Tibial artery (tissue), 4 donors: Measurements from ENCODE around the gene CYP27A1.

Experiments
- DNase-seq, 2 donors: peaks; one replicate each; pipeline ENCODE4 v3.0.0-alpha.2; 2019
- H3K27ac ChIP-seq, 2 donors: fragments of 200-600 bp; sonication (generic) in 1 of 2; 1 replicate in 1 of 2; 2 replicates in 1 of 2; pipeline ENCODE4 v1.5.1; 2018 to 2019; ENCODE audit warnings: mild to moderate bottlenecking in 1 of 2
- H3K27me3 ChIP-seq, 2 donors: fragments of 200-600 bp; sonication (generic) in 1 of 2; one replicate each; pipeline versions ENCODE4 v1.5.1 to v1.6.0; 2016 to 2019
- H3K36me3 ChIP-seq, 3 donors: fragments of 200-600 bp; sonication (generic) in 2 of 3; one replicate each; pipeline ENCODE4 v1.5.1; 2016 to 2019; ENCODE audit warnings: mild to moderate bottlenecking in 2 of 3
- H3K4me1 ChIP-seq, 4 donors: fragments of 200-600 bp; sonication (generic) in 2 of 4; 1 replicate in 3 of 4; 2 replicates in 1 of 4; pipeline ENCODE4 v1.5.1; 2016 to 2019
- H3K4me3 ChIP-seq, 2 donors: fragments of 200-600 bp; sonication (generic) in 1 of 2; 1 replicate in 1 of 2; 2 replicates in 1 of 2; pipeline ENCODE4 v1.5.1; 2018 to 2019; ENCODE audit warnings: mild to moderate bottlenecking in 2 of 2
- H3K9me3 ChIP-seq, 3 donors: fragments of 200-600 bp; sonication (generic) in 1 of 3; one replicate each; pipeline ENCODE4 v1.5.1; 2016 to 2019
- intact Hi-C: fragments of 100-400 bp; cut with DNase I; formaldehyde crosslinking; loops from one replicate; pipeline ENCODE4 v1.15.0; 2023; ENCODE audit warnings: low total_unique reads
- TF ChIP-seq, protein P1 (sequence below), 2 experiments: fragments of 200-600 bp in 1 of 2; fragments of 450-650 bp in 1 of 2; IDR thresholded peaks; one replicate each; pipeline ENCODE4 v1.5.1; 2017 to 2019; ENCODE audit warnings: antibody characterized with exemption in 2 of 2, mild to moderate bottlenecking in 1 of 2, moderate library complexity in 1 of 2

Gene CYP27A1

DNA sequence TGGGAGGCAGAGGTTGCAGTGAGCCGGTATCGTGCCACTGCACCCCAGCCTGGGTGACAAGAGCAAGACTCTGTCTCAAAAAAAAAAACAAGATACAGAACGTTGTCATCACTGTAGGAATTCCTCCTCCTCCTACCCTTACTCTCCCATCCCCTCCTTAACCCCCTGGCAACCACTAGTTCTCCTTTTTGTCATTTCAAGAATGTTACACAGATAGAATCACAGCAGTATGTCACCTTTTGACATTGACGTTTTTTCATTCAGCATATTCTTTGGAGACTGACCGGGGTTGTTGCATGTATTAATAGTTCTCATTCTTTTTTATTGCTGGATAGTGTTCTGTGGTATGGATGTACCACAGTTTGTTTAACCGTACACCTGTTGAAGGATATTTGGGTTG, 38.9 kb upstream of the CYP27A1 start:
- TF ChIP-seq, protein P1, sequence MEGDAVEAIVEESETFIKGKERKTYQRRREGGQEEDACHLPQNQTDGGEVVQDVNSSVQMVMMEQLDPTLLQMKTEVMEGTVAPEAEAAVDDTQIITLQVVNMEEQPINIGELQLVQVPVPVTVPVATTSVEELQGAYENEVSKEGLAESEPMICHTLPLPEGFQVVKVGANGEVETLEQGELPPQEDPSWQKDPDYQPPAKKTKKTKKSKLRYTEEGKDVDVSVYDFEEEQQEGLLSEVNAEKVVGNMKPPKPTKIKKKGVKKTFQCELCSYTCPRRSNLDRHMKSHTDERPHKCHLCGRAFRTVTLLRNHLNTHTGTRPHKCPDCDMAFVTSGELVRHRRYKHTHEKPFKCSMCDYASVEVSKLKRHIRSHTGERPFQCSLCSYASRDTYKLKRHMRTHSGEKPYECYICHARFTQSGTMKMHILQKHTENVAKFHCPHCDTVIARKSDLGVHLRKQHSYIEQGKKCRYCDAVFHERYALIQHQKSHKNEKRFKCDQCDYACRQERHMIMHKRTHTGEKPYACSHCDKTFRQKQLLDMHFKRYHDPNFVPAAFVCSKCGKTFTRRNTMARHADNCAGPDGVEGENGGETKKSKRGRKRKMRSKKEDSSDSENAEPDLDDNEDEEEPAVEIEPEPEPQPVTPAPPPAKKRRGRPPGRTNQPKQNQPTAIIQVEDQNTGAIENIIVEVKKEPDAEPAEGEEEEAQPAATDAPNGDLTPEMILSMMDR (IDR thresholded peaks at IDR 0.05) = no peak
- Histone ChIP-seq H3K36me3 (peaks cover 49 to 70% (median 63%) of the 10 kb centered on the region in 3 donors), H3K4me3 (no peak overlapping the region), H3K27ac (no peak overlapping the region), H3K9me3 (no peaks in the 10 kb centered on the region), H3K27me3 (no peaks in the 10 kb centered on the region), H3K4me1 (peaks cover 0 to 5% (median 0%) of the 10 kb centered on the region in 4 donors)
- intact Hi-C loops = no loop called here
- DNase-seq = no peak

DNA sequence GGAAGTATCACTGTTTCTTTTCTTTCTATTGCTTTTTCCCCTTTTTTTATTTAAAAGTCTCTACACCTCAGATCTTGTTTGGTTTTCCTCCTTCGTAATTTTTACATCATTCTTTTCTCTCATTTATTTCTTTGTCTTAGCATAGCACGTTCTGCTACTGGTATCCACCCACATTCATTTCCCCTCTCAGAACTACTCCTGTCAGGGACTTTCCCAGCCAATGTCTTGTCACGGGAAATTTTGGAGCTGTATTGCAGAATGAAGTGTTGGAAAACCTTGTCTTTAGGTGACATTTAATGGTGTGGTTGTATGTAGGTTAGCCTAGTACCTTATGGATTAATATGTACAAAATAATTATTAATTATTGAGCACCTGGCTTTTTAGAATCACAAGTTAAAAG, 37.3 kb upstream of the CYP27A1 start:
- intact Hi-C loops = no loop called here
- Histone ChIP-seq H3K9me3 (no peaks in the 10 kb centered on the region), H3K36me3 (peaks cover 51 to 71% (median 61%) of the 10 kb centered on the region in 3 donors), H3K4me1 (peaks cover 0 to 5% (median 0%) of the 10 kb centered on the region in 4 donors), H3K27ac (no peak overlapping the region), H3K4me3 (no peak overlapping the region), H3K27me3 (no peaks in the 10 kb centered on the region)
- TF ChIP-seq, protein P1 (IDR thresholded peaks at IDR 0.05) = no peak
- no peak for DNase-seq

DNA sequence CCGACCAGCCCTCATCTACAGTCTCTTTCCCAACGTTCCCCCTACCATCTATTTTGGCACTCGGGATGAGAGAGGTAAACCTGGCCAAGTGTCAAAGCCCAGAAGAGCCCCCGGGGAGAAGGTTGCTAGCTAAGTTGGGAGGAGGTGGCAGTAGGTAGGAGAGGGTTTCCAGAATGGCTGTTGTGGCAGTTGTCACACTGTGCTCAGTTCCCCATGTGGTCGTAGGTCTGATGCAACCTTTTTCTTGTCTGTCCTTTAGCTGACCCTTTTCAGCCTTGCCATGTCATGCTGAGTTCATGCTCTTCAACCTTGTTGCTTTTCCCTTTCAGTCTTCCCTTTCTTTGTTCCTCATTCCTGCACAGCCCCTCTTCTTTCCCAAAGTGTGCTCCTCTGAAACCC, 36.8 kb upstream of the CYP27A1 start:
- no peak for DNase-seq
- intact Hi-C loops = no loop called here
- no peaks in the 10 kb centered on the region for H3K27me3 ChIP-seq
- peaks cover 0 to 5% (median 0%) of the 10 kb centered on the region in 4 donors for H3K4me1 ChIP-seq
- no peaks in the 10 kb centered on the region for H3K9me3 ChIP-seq
- TF ChIP-seq, protein P1 (IDR thresholded peaks at IDR 0.05) = no peak
- no peak overlapping the region for H3K4me3 ChIP-seq
- no peak overlapping the region for H3K27ac ChIP-seq
- peaks cover 56 to 71% (median 61%) of the 10 kb centered on the region in 3 donors for H3K36me3 ChIP-seq

GRCh38 chr2:218745559-218746469, 36.1 kb upstream of the CYP27A1 start:
- Histone ChIP-seq H3K27me3 (no peaks in the 10 kb centered on the region), H3K9me3 (no peaks in the 10 kb centered on the region), H3K36me3 (peaks cover 56 to 71% (median 61%) of the 10 kb centered on the region in 3 donors), H3K27ac (no peak overlapping the region), H3K4me3 (no peak overlapping the region), H3K4me1 (peaks cover 0 to 5% (median 0%) of the 10 kb centered on the region in 4 donors)
- no peak for DNase-seq
- TF ChIP-seq, protein P1 (IDR thresholded peaks at IDR 0.05) = no peak
- intact Hi-C loops = no loop called here

DNA sequence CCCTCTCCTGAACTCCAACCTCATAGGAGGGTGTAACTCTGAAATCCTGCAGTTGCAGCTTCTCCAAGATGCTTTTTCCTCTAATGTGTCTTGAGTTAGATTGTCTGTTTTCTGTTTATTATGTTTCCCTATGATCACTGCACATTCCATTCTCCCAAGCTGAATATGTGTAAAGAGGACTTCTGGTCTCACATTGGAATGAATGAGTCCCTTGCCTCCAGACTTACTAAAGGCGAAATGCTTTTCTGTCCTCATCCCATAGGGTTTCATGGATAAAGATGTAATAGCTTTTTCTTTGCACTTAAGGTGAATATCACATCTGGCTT, 35.5 kb upstream of the CYP27A1 start:
- Histone ChIP-seq H3K27ac (no peak overlapping the region), H3K9me3 (no peaks in the 10 kb centered on the region), H3K36me3 (peaks cover 51 to 71% (median 62%) of the 10 kb centered on the region in 3 donors), H3K4me3 (no peak overlapping the region), H3K4me1 (peaks cover 0 to 5% (median 0%) of the 10 kb centered on the region in 4 donors), H3K27me3 (no peaks in the 10 kb centered on the region)
- TF ChIP-seq, protein P1 (IDR thresholded peaks at IDR 0.05) = no peak
- intact Hi-C loops = no loop called here
- DNase-seq = no peak
